Stimulated activated CD8-positive, alpha-beta memory T cell treated with anti-CD3 and anti-CD28 coated beads, Interleukin-7, amount 100 ng/mL, for 4 hours (primary cell): ENCODE data around the gene HTR1E.
"Not testable (repeated sequence)": the region's sequence is repeated elsewhere in the genome, so short reads cannot be mapped to it uniquely, and the experiment has no call there.

Source experiments
- DNase-seq, 2 donors: peaks; one replicate each; pipeline ENCODE4 v3.0.0-alpha.2; 2020; ENCODE audit warnings: low read depth in 2 of 2

HTR1E gene, protein sequence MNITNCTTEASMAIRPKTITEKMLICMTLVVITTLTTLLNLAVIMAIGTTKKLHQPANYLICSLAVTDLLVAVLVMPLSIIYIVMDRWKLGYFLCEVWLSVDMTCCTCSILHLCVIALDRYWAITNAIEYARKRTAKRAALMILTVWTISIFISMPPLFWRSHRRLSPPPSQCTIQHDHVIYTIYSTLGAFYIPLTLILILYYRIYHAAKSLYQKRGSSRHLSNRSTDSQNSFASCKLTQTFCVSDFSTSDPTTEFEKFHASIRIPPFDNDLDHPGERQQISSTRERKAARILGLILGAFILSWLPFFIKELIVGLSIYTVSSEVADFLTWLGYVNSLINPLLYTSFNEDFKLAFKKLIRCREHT

DNA sequence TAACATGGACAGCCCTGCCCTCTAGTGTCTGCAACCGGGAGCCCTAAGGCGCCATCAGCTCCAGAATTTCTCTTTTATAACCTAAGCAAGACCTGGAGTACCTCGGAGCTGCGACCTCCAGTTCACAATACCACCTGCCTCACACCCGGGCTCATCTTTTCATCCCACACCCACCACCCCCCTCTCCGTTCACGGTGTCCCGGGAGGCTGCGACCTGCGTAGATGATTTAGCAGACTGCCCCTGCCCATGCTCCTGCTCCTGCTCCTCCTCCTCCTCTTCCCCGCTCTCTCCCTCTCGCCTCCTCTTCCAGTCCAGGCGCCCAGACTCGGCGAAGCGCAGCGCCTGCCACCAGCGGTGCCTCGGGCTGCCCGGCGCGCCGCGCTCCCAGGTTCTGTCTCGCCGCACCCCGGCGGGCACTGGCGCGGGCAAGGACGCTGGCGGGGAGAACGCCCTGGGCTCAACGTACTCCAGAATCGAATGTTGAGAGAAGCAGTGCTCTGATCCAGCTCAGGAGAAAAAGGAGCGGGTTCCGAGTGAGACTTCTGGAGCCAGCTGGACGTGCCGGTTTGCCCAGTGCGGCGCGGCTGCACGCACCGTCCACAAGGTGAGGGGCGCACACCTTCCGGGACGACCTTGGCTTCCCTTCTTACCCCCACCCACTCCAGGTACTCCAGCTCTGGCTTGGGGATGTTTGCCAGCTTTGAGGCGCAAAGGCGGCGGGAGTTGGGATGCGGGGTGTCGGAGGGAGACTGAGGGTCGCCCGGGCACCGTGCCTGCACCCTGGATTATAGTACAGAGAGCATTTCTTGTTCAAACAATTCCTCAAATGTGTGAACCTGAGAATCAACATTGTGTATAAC is at the start of gene HTR1E:
Gene HTR1E, plus strand, starts transcription at position 310 of the 861 bp plus-strand sequence. CDS start 77,807 bp downstream, outside the sequence.
- DNase-seq: no peak

GRCh38 chr6:86888301-86888700 is 49.0 kb upstream of the HTR1E start:
- DNase-seq: no peak

DNA sequence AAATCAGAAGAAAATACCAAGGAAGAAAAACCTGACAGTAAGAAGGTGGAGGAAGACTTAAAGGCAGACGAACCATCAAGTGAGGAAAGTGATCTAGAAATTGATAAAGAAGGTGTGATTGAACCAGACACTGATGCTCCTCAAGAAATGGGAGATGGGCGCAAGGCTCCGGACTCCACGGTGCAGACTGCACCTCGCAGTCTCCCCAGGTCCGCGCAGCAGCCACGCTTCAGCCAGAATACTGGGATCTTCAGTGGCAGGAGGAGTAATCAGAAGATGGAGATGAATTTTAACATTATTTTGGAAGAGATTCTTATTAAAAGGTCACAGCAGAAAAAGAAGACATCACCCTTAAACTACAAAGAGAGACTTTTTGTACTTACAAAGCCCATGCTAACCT is 40.1 kb upstream of the HTR1E start:
- DNase-seq: not testable (repeated sequence)

DNA sequence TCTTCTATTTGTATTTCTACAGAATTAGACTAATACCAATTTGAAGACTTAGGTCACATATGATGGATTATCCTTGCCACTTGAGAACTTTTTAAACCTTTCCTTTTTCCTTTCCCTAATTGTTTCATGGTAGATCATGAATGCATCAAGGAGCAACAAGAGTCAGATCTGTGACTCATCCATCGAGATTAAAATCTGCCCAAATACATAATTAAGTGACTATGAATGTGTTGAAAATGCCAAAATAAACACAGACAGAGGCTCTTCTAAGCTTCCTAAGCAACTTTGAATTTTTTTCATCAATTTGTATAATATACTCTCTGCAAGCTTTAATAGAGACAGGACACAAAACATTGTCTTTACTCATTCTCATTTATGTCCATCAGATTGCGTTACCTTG is 23.5 kb upstream of the HTR1E start:
- DNase-seq: no peak

DNA sequence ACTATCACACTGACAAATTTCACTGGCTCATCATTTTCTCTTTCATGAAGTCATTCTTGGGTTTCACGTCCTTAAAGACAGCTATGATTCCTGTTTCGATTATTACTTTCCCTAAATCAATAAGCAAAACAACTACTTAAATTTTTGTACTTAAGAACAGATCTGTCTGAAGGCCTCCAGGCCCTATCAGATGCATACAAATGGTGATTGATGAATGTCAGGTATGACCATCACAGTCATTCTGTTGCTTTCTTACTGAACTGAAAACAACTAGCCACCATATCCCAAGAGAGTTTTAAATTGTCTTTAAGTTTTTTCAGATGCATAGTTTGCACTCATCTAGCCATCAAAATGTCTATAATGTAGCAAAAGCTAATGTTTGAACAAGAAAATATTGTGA is 20.9 kb upstream of the HTR1E start:
- no peak for DNase-seq

DNA sequence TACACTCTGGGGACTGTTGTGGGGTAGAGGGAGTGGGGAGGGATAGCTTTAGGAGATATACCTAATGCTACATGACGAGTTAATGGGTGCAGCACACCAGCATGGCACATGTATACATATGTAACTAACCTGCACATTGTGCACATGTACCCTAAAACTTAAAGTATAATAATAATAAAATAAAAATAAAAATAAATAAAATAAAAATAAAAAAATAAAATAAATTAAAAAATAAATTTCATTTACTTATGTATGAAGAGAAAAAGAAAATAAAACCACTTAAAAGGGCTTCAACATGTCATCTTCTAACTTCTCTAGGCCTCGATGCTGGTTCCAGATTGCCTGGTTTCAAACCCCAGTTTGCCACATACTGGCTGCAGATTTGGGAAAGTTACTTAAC is 10.2 kb upstream of the HTR1E start:
- not testable (repeated sequence) for DNase-seq

GRCh38 chr6:86927859-86928258 is 9.5 kb upstream of the HTR1E start:
- DNase-seq: not testable (repeated sequence)

DNA sequence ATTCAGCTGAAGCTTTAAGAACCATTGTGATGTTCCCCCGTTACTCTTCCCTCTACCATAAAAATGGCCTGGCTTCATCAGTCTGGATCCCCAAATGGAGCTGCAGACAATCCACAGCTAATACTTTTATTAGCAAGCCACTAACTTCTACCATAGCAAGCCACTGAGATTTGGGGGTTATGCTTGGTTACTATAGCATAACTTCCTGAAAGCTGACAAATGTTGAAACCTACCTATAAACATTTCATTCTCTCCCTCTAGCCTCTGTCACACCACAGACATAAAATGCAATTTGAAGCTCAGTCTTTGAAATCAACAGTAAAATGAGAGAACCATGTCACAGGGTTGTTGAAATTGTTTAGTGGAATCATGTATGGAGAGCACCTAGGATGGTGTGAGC is 3.0 kb upstream of the HTR1E start:
- no peak for DNase-seq

DNA sequence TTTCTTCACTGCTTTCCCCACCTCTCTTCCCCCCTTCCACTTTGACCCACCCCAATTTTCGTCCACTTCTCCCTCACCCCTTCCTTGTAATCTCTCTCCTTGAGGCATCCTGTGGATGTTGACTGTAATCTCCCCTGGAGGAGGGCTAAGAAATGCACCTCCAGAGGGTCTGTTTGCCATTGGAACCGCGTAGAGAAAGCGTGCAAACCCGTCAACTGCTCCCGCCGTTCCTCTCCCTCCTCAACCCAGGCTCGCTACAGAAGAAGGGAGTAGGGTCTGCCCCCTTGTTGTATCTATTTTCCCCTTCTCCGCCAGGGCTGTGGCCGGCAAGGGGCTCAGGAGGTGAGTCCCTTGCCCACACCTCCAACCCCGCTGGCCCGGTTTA is 502 bp upstream of the HTR1E start:
- DNase-seq: no peak

- DNase-seq: no peak
Measured at GRCh38 chr6:86938814-86939213, 1.5 kb downstream of the HTR1E start.

GRCh38 chr6:86941461-86941860 is 4.1 kb downstream of the HTR1E start:
- no peak for DNase-seq

DNA sequence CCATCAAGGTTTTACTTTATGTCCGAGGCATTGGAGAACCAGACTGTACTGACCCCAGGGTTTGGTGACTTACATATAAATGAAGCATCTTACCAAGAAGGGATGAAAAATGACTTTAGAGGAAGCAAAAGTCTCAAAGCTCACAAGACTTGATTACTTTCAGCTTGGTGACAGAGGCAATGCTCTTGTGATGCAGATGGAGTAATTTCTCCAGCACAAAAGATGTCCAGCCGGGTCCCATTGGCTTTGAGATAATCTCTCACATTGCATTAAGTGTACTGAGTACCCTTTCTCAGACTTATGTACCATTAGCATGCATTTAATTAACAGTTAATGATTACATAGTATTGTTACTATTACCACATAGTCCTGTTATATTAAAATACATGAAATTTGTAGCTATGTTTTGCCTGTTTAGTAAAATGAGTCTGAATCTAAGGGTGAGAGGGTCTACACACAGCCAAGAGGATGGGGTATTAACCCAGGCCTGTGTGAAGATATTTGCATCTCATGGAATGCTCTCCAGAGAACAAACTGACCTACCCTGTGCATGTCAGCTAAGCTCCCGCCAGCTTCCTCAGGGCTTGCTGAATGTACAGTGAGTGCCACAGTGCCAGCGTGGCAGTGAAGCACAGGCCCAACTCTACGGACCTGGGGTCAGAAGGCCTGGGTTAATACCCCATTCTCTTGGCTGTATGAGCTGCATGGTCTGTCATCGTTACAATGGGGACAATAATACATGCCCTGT is 5.6 kb downstream of the HTR1E start:
- no peak for DNase-seq

- no peak for DNase-seq
Measured at GRCh38 chr6:86943819-86944407, 6.6 kb downstream of the HTR1E start.

GRCh38 chr6:86949771-86950170 is 12.4 kb downstream of the HTR1E start:
- DNase-seq: no peak

DNA sequence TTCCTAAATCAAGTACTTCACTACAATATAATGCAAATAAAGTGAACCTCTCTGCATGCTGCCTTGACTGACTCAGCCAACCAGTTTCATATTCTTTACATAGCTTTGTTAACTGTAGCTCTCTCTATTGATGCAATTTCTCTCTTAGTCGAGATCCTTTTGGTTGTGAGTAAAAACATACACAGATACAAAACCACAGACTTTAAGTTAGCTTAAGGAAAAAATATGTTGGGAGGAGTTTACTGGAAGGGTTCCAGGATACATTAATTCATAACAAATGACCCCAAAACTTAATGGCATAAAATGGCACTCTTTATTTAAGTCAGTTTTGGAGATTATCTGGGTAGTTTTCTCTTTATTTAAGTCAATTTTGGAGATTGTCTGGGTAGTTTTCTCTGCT is 15.7 kb downstream of the HTR1E start:
- DNase-seq: no peak

- no peak for DNase-seq
Measured at GRCh38 chr6:86959656-86960055, 22.3 kb downstream of the HTR1E start.

DNA sequence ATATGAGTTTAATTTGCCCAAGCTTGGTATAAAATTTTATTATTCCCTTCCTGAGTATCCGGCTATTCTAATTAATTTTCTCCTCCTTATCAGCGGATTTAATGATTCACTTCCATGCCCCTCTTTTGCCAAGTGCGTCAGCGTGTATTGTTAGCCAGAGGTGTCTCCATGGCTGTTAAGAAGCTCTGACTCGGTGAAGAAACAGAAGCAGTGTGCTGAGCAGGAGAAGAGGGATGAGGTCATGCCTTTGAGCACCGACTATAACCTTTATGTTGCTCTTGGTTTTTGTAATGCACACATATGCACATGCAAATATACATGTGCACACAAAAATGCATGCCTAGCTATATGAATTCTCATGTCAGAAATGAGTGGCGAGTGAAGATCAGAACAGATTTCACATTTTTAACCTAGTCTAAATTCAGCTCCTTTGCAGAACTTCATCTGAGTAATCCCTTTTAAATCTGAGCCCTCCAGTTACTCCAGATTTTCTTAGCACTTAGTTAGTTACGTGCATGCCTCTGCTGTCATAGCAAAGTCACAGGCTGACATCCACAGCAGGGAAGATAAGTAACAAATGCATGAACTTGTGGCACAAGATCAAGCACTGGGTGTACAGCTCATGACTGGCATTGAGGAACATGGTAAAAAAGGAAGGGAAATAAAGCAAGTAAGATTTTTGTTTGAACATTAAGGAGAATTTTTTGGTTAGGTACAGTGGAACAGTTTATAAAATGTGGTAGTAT is 24.3 kb downstream of the HTR1E start:
- no peak for DNase-seq

- DNase-seq: no peak
Measured at GRCh38 chr6:86963352-86963751, 26.0 kb downstream of the HTR1E start.

DNA sequence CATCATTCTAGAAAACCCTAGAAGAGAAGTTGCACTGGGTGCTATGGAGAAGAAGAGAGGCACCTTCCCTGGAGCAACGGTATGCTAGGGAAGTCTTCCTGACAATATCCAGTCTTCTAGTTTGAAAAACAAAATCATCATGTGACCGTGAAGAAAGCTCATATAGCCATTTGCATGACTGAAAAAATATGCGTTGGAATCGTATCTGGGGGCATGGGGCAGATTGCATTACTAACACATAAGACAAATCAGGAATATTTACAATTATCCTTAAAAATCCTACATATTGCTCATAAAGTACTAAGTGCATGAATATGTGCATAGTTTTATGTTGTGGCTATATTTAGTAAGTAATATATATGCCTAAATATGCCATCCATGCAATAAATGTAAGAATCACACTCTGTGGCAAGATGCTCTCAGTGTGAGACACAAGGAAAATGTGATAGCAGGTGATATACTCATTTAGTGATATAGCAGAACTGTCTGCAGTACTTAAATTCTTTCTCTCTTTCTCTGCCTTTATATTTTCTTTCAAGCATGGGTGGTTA is 26.8 kb downstream of the HTR1E start:
- DNase-seq: no peak

GRCh38 chr6:86966271-86966670 is 28.9 kb downstream of the HTR1E start:
- DNase-seq: no peak

- no peak for DNase-seq
Measured at GRCh38 chr6:86969573-86969972, 32.2 kb downstream of the HTR1E start.
